Testis (tissue), 5 donors: ENCODE data around the gene OR4D11. TPM values are rescaled to one million over a fixed set of nuclear protein-coding genes. Genes with fewer than 3 reads are reported as not detected.

Experiments used
- DNase-seq: peaks from one replicate; pipeline ENCODE4 v3.0.0-alpha.2; 2019
- H3K27ac ChIP-seq, 2 donors: fragments of 200-600 bp; sonication (generic); one replicate each; pipeline ENCODE4 v1.5.1; 2019
- H3K27me3 ChIP-seq: fragments of 200-600 bp; sonication (generic); one replicate; pipeline ENCODE4 v1.5.1; 2019
- H3K36me3 ChIP-seq: fragments of 200-600 bp; sonication (generic); one replicate; pipeline ENCODE4 v1.5.1; 2017; ENCODE audit warnings: low read depth; ENCODE audit errors: missing control alignments
- H3K4me1 ChIP-seq: fragments of 200-600 bp; sonication (generic); one replicate; pipeline ENCODE4 v1.5.1; 2019
- H3K4me3 ChIP-seq, 2 donors: fragments of 200-600 bp; sonication (generic); one replicate each; pipeline ENCODE4 v1.5.1; 2017 to 2019
- H3K9me3 ChIP-seq: fragments of 200-600 bp; sonication (generic); one replicate; pipeline ENCODE4 v1.5.1; 2017
- CTCF ChIP-seq, 3 experiments: fragments of 450-650 bp in 2 of 3; fragments of 200-600 bp in 1 of 3; sonication (generic) in 1 of 3; IDR thresholded peaks; one replicate each; pipeline ENCODE4 v1.5.1; 2016 to 2019; ENCODE audit warnings: antibody characterized with exemption in 3 of 3, mild to moderate bottlenecking in 2 of 3, moderate library complexity in 1 of 3
- POLR2A ChIP-seq: fragments of 450-650 bp; IDR thresholded peaks from one replicate; pipeline ENCODE4 v1.6.1; 2017; ENCODE audit warnings: antibody characterized with exemption, mild to moderate bottlenecking, moderate library complexity
- WGBS, 2 donors: methylation state at CpG; one replicate each; pipeline ENCODE4 v1.1.5; 2018; 5-methylcytosine and 5-hydroxymethylcytosine counted together
- intact Hi-C: fragments of 100-400 bp; cut with DNase I; formaldehyde crosslinking; loops from one replicate; pipeline ENCODE4 v1.15.1; 2023; ENCODE audit warnings: low total_unique reads
- long read RNA-seq, 2 donors: transcript quantifications; one replicate each; lab custom pipeline, GENCODE V29; 2026
- polyA plus RNA-seq: library from polyadenylated mRNA; stranded (reverse); fragments of 350-450 nt; fragmentation: Illumina TruSeq; extraction: RNeasy Lipid Tissue Mini Kit (QIAGEN cat#74804); gene quantifications from one replicate; pipeline ENCODE4 v1.2.3, GENCODE V29; 2014; ENCODE audit warnings: low read depth, low replicate concordance; ENCODE audit not compliant: insufficient read depth
- total RNA-seq, 2 donors: library from RNA; depleted of rRNA; stranded (reverse); fragments of >200 nt; gene quantifications; one replicate each; pipeline ENCODE4 v1.2.3, GENCODE V29; 2016

OR4D11 gene
- total RNA-seq (not detected), polyA plus RNA-seq (not detected)
- long read RNA-seq, donor 1: 0 reads
- long read RNA-seq, donor 2: 0 reads

GRCh38 chr11:59503276-59503675 lies at the start of gene OR4D11:
Gene OR4D11, plus strand, starts transcription at chr11:59503576. Its CDS starts 0 bp downstream, at chr11:59503576.
- TF ChIP-seq POLR2A (no peak), CTCF (IDR thresholded peaks at IDR 0.05) (no peak)
- no peaks in the 10 kb centered on the region for H3K36me3 ChIP-seq
- no peak within 1 kb of the TSS for H3K4me3 ChIP-seq
- H3K4me1 ChIP-seq: no peaks in the 10 kb centered on the region
- H3K9me3 ChIP-seq: no peaks in the 10 kb centered on the region
- no peak within 1 kb of the TSS for H3K27ac ChIP-seq
- no peaks in the 10 kb centered on the region for H3K27me3 ChIP-seq
- DNase-seq: no peak
- intact Hi-C loops: no loop called here

DNA sequence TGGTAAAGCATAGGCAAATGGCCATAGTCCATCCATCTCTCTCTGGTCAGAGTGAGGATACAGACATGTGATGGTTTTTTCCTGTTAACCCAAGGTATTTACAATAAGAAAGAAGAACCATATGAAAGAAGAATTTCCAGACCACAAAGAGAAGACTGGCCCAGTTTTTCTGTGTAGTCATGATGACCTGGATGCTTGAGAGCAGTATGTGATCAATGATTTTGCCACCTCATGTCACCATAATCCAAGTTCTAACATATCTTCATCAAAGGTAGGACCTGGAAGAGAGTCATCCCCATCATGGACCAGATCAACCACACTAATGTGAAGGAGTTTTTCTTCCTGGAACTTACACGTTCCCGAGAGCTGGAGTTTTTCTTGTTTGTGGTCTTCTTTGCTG lies 46.7 kb upstream of the OR4D11 start, which contains the start of gene OR4D6:
OR4D6 (plus strand) TSS at position 301 of the 400 bp plus-strand sequence; CDS start at position 301, 0 bp downstream.
- no peaks in the 10 kb centered on the region for H3K36me3 ChIP-seq
- H3K9me3 ChIP-seq: no peaks in the 10 kb centered on the region
- H3K4me3 ChIP-seq: no peak within 1 kb of the TSS
- no peak for TF ChIP-seq CTCF (IDR thresholded peaks at IDR 0.05)
- TF ChIP-seq POLR2A: no peak
- H3K27me3 ChIP-seq: no peaks in the 10 kb centered on the region
- intact Hi-C loops: no loop called here
- WGBS, 2 donors: 89 to 90% methylated on average over 2 of the region's 2 CpGs
- H3K27ac ChIP-seq: no peak within 1 kb of the TSS
- H3K4me1 ChIP-seq: no peaks in the 10 kb centered on the region
- DNase-seq: no peak

- intact Hi-C loops: no loop called here
- no peak overlapping the region for H3K4me3 ChIP-seq
- no peak for DNase-seq
- no peaks in the 10 kb centered on the region for H3K4me1 ChIP-seq
- 72 to 83% methylated on average over 3 of the region's 3 CpGs for WGBS, 2 donors
- H3K9me3 ChIP-seq: no peaks in the 10 kb centered on the region
- TF ChIP-seq POLR2A (no peak), CTCF (IDR thresholded peaks at IDR 0.05) (no peak)
- H3K27ac ChIP-seq: no peak overlapping the region
- H3K27me3 ChIP-seq: no peaks in the 10 kb centered on the region
- H3K36me3 ChIP-seq: no peaks in the 10 kb centered on the region
These were observed 43.5 kb upstream of the OR4D11 start for GRCh38 chr11:59459916-59460315.

GRCh38 chr11:59463190-59463641 lies 40.2 kb upstream of the OR4D11 start:
- Histone ChIP-seq H3K27ac (no peak overlapping the region), H3K27me3 (no peaks in the 10 kb centered on the region), H3K4me1 (no peaks in the 10 kb centered on the region), H3K9me3 (no peaks in the 10 kb centered on the region), H3K36me3 (no peaks in the 10 kb centered on the region), H3K4me3 (no peak overlapping the region)
- no peak for TF ChIP-seq POLR2A
- TF ChIP-seq CTCF (IDR thresholded peaks at IDR 0.05): no peak
- 52 to 58% methylated on average over 5 of the region's 5 CpGs for WGBS, 2 donors
- intact Hi-C loops: no loop called here
- DNase-seq: no peak

DNA sequence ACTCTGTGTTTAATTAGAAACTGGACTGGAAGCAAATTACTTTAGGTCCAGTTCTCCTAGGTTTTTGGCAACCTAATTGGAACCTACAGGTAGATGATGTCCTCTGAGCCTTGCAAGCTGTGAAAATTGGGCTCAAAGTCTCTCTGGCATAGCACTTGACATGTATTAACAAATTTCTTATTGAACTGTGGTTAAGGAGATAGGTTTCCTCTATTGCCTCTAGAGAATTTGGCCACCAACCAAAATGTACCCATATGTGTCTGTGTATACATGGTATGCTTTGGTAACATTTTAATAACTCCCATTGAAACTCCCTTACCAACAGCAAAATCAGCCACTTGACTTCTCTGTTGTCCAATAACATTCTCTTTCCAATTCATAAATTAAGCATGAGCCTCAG lies 30.4 kb upstream of the OR4D11 start, which contains the start of gene OR4D10:
OR4D10 (plus strand) TSS at position 301 of the 400 bp plus-strand sequence. CDS start 4,115 bp downstream, outside the sequence.
- Histone ChIP-seq H3K9me3 (no peaks in the 10 kb centered on the region), H3K4me1 (no peaks in the 10 kb centered on the region), H3K27ac (no peak within 1 kb of the TSS), H3K36me3 (no peaks in the 10 kb centered on the region), H3K27me3 (no peaks in the 10 kb centered on the region), H3K4me3 (no peak within 1 kb of the TSS)
- intact Hi-C loops: no loop called here
- TF ChIP-seq POLR2A (no peak), CTCF (IDR thresholded peaks at IDR 0.05) (no peak)
- no peak for DNase-seq
